HepG2 (cell line): ENCODE measurements around the gene RNU7-1. TPM values are rescaled to one million over a fixed set of nuclear protein-coding genes. Genes with fewer than 3 reads are reported as not detected.

Experiments
- AGO1 ChIP-seq: fragments of 200-400 bp; formaldehyde crosslinking; IDR thresholded peaks from 2 replicates; pipeline ENCODE4 v1.6.1; 2017; ENCODE audit warnings: mild to moderate bottlenecking, low read depth, low read length, moderate library complexity; ENCODE audit not compliant: poor library complexity, severe bottlenecking
- ATF5 ChIP-seq: sonication (generic); formaldehyde crosslinking; IDR thresholded peaks from 2 replicates; pipeline ENCODE4 v1.4.0; 2020; ENCODE audit warnings: mild to moderate bottlenecking, low read depth, missing genetic modification reagents
- ATF7-NPFF ChIP-seq: sonication (generic); formaldehyde crosslinking; IDR thresholded peaks from 2 replicates; pipeline ENCODE4 v1.8.1; 2023; ENCODE audit warnings: mild to moderate bottlenecking, low read depth, missing genetic modification reagents, moderate library complexity
- ELF1 ChIP-seq: sonication (generic); formaldehyde crosslinking; IDR thresholded peaks from 2 replicates; pipeline ENCODE4 v1.4.0; 2020; ENCODE audit warnings: missing genetic modification reagents
- ELF4 ChIP-seq: sonication (generic); formaldehyde crosslinking; IDR thresholded peaks from 2 replicates; pipeline ENCODE4 v1.5.0; 2020; ENCODE audit warnings: missing genetic modification reagents, mild to moderate bottlenecking, moderate library complexity, borderline replicate concordance
- FUBP1 ChIP-seq: sonication (generic); formaldehyde crosslinking; IDR thresholded peaks from 2 replicates; pipeline ENCODE4 v1.5.1; 2020; ENCODE audit warnings: missing genetic modification reagents, mild to moderate bottlenecking, borderline replicate concordance
- GMEB1 ChIP-seq: sonication (generic); formaldehyde crosslinking; IDR thresholded peaks from 2 replicates; pipeline ENCODE4 v1.5.1; 2020; ENCODE audit warnings: missing genetic modification reagents, mild to moderate bottlenecking, borderline replicate concordance
- HNRNPK ChIP-seq: fragments of 200-400 bp; formaldehyde crosslinking; IDR thresholded peaks from 2 replicates; pipeline ENCODE4 v1.6.1; 2018; ENCODE audit warnings: low read length, low read depth, moderate library complexity, mild to moderate bottlenecking; ENCODE audit not compliant: poor library complexity, severe bottlenecking
- KAT8 ChIP-seq: IDR thresholded peaks from 2 replicates; pipeline ENCODE4 v1.6.1; 2016; ENCODE audit warnings: missing genetic modification reagents, missing compliant biosample characterization
- KDM5B ChIP-seq: sonication (generic); formaldehyde crosslinking; IDR thresholded peaks from 2 replicates; pipeline ENCODE4 v1.4.0; 2020; ENCODE audit warnings: missing genetic modification reagents, mild to moderate bottlenecking, borderline replicate concordance
- MLXIP ChIP-seq: sonication (generic); formaldehyde crosslinking; IDR thresholded peaks from 2 replicates; pipeline ENCODE4 v1.9.0; 2021; ENCODE audit warnings: missing genetic modification reagents, borderline replicate concordance
- MTA1 ChIP-seq: sonication (generic); formaldehyde crosslinking; IDR thresholded peaks from 2 replicates; pipeline ENCODE4 v1.4.0; 2020; ENCODE audit warnings: missing genetic modification reagents, mild to moderate bottlenecking, borderline replicate concordance
- MXI1 ChIP-seq: IDR thresholded peaks from 3 replicates; pipeline ENCODE4 v1.6.1; 2012; ENCODE audit warnings: low read depth, low read length, inconsistent platforms, borderline replicate concordance
- NONO ChIP-seq, 2 experiments: fragments of 450-650 bp in 1 of 2; sonication (generic) in 1 of 2; formaldehyde crosslinking in 1 of 2; IDR thresholded peaks in 1 of 2; conservative IDR thresholded peaks in 1 of 2; 2 replicates each; pipeline versions ENCODE4 v1.6.1 to v1.8.0; 2017 to 2022; ENCODE audit warnings: mild to moderate bottlenecking in 1 of 2, missing genetic modification reagents in 1 of 2, moderate library complexity in 1 of 2
- SALL1 ChIP-seq: sonication (generic); formaldehyde crosslinking; IDR thresholded peaks from 2 replicates; pipeline ENCODE4 v1.8.0; 2022; ENCODE audit warnings: mild to moderate bottlenecking, missing genetic modification reagents
- TOPORS ChIP-seq: sonication (generic); formaldehyde crosslinking; IDR thresholded peaks from 2 replicates; pipeline ENCODE4 v1.8.0; 2023; ENCODE audit warnings: mild to moderate bottlenecking, missing genetic modification reagents
- ZFP36 ChIP-seq: fragments of 150-350 bp; IDR thresholded peaks from 2 replicates; pipeline ENCODE4 v1.6.1; 2018; ENCODE audit warnings: borderline replicate concordance, low read length, low read depth; ENCODE audit not compliant: partially characterized antibody
- ZNF33B ChIP-seq: sonication (generic); formaldehyde crosslinking; IDR thresholded peaks from 2 replicates; pipeline ENCODE4 v1.5.1; 2020; ENCODE audit warnings: mild to moderate bottlenecking, missing genetic modification reagents
- ZNF546 ChIP-seq: sonication (generic); formaldehyde crosslinking; conservative IDR thresholded peaks from 2 replicates; pipeline ENCODE4 v1.8.1; 2023; ENCODE audit warnings: mild to moderate bottlenecking, missing genetic modification reagents
- polyA plus RNA-seq, 8 experiments: library from polyadenylated mRNA; depleted of rRNA in 3 of 8; stranded (reverse) in 7 of 8; unstranded in 1 of 8; fragments of >200 nt; fragmentation: Illumina TruSeq in 4 of 8; extraction: Trizol in 4 of 8; gene quantifications; 2 replicates each; pipeline versions ENCODE4 v1.2.1 to v1.2.3, GENCODE V29; 2011 to 2016; ENCODE audit warnings: low read depth in 4 of 8, missing spikeins in 1 of 8, mixed read lengths in 1 of 8; ENCODE audit not compliant: insufficient read depth in 1 of 8
- total RNA-seq, 5 experiments: library from RNA; depleted of rRNA; stranded (reverse); fragments of >200 nt; fragmentation: Illumina TruSeq; extraction: Trizol; gene quantifications; 2 replicates each; pipeline ENCODE4 v1.2.3, GENCODE V29; 2016; ENCODE audit warnings: low read depth in 1 of 5

The RNU7-1 gene
- total and polyA plus RNA-seq, 2 of the 13 experiments (the other 11 are each of a cell fraction or from before 2014, with no cell fraction given), result not detected

GRCh38 chr12:6946033-6946919 lies 2.7 kb downstream of the RNU7-1 start (continued):
- TF ChIP-seq ELF4 (CRISPR knock-in tag) (0 out of 2 replicates have a peak, but pooled peaks have one; percentile 36), AGO1 (peak; percentile 91), SALL1 (CRISPR knock-in tag) (peak; percentile 27; the same call in 1 of the 2 replicates), ATF7-NPFF (0 out of 2 replicates have a peak, but pooled peaks have one; percentile 53), MLXIP (CRISPR knock-in tag) (no peak), KDM5B (CRISPR knock-in tag) (peak; percentile 43; the same call in 1 of the 2 replicates), MTA1 (CRISPR knock-in tag) (0 out of 2 replicates have a peak, but pooled peaks have one; percentile 12), ELF1 (CRISPR knock-in tag) (peak; percentile 91), ZFP36 (no peak), TOPORS (CRISPR knock-in tag) (no peak), FUBP1 (CRISPR knock-in tag) (no peak), HNRNPK (no peak), ATF5 (no peak), ZNF546 (0 out of 2 replicates have a peak, but pooled peaks have one; percentile 33), GMEB1 (peak; percentile 37; the same call in 1 of the 2 replicates), KAT8 (CRISPR knock-in tag) (peak; percentile 90), ZNF33B (CRISPR knock-in tag) (no peak; the same call in 1 of the 2 replicates), NONO (IDR thresholded peaks at IDR 0.05) (no peak), NONO (CRISPR knock-in tag; conservative IDR thresholded peaks at IDR 0.05) (peak; percentile 49; the same call in 1 of the 2 replicates), MXI1 (peak; percentile 73; the same call in 1 of the 3 replicates)
